HG02763 (cell line): Measurements from ENCODE around the gene RGS12.

Experiments
- ATAC-seq: cut with Tn5 transposase; IDR thresholded peaks from one replicate; pipeline ENCODE4 v1.9.1; 2021; ENCODE audit warnings: mild to moderate bottlenecking, moderate library complexity; ENCODE audit not compliant: unreplicated experiment

Gene RGS12

GRCh38 chr4:3307486-3307885 lies 14.7 kb downstream of the RGS12 start:
- ATAC-seq = no peak

GRCh38 chr4:3307891-3308575 lies 15.2 kb downstream of the RGS12 start:
- ATAC-seq = no peak

DNA sequence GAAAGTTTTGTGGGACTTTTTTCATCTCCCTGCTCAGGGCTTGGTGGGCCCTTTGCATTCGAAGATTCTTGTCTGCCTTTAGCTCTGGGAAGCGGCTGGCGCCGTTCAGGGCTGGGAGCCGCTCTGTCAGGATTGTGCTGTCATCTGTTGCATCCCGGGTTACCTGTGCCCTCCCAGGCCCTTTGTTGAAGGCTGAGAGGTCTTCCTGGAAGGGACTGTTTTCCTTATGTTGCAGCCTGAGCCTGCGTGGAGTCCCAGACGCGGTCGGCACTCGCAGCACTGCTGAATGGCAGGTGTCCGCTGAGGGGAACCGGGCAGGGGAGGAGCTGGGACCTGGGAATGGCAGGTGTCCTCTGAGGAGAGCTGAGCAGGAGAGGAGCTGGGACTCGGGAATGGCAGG lies 15.9 kb downstream of the RGS12 start:
- ATAC-seq = no peak

- ATAC-seq = no peak
Observed at GRCh38 chr4:3310301-3311094, 17.7 kb downstream of the RGS12 start.

DNA sequence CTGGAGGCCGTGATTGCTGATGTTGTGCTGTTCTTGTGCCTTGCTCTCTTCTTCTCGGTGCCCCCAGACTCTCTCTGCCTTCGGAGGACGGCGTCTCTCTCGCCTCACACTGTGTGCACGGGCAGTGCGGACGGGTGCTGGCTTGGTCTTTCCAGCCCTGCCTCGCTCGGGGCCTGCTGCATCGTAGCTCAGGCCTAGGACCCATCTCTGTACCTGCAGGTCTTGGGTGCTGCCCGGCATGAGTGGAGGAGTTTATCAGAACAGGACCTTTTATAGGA lies 18.2 kb downstream of the RGS12 start:
- ATAC-seq = no peak

- no peak for ATAC-seq
Observed at GRCh38 chr4:3311489-3312171, 18.8 kb downstream of the RGS12 start.

- no peak for ATAC-seq
Observed at GRCh38 chr4:3312362-3312761, 19.5 kb downstream of the RGS12 start.

- ATAC-seq = no peak
Observed at GRCh38 chr4:3313139-3313538, 20.3 kb downstream of the RGS12 start.

GRCh38 chr4:3313556-3314228 lies 20.9 kb downstream of the RGS12 start:
- ATAC-seq = no peak

GRCh38 chr4:3314706-3315260 lies 22.0 kb downstream of the RGS12 start:
- no peak for ATAC-seq

- no peak for ATAC-seq
Observed at GRCh38 chr4:3315566-3315965, 22.7 kb downstream of the RGS12 start.

DNA sequence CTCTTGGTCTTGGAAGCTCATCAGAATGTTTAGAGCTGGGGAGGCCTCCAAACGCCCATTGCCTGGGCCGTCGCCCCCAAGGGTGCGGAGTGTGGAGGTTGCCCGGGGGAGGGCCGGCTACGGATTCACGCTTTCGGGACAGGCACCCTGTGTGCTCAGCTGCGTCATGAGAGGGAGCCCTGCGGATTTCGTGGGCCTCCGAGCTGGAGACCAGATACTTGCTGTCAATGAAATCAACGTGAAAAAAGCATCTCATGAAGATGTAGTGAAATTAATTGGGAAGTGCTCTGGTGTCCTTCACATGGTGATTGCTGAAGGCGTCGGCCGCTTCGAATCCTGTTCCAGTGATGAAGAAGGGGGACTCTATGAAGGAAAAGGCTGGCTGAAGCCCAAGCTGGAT lies 23.3 kb downstream of the RGS12 start:
- ATAC-seq = no peak

- ATAC-seq = no peak
Observed at GRCh38 chr4:3317011-3317655, 24.3 kb downstream of the RGS12 start.

GRCh38 chr4:3317656-3318211 lies 24.9 kb downstream of the RGS12 start:
- no peak for ATAC-seq

DNA sequence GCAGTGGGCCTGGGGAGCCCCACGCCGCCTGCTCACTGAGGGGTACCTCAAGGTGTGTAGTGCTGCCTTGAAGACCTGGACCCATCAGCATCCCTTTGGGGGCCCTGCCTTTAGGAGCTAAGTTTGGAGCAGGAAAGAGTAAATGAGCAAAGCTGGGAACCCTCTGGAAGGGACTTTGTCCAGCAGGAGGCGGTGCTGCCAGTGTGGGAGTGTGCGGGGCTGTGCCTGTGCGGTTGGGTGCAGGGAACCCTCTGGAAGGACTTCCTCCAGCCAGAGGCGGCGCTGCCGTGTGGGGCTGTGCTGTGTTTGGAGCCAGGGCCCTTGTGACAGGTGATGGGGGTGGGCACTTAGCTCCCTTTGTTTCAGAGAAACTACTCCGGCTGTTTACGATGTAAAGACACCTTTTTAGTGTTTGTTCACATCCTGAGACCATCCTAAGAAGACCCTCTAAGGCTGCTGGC lies 25.8 kb downstream of the RGS12 start:
- ATAC-seq = no peak

DNA sequence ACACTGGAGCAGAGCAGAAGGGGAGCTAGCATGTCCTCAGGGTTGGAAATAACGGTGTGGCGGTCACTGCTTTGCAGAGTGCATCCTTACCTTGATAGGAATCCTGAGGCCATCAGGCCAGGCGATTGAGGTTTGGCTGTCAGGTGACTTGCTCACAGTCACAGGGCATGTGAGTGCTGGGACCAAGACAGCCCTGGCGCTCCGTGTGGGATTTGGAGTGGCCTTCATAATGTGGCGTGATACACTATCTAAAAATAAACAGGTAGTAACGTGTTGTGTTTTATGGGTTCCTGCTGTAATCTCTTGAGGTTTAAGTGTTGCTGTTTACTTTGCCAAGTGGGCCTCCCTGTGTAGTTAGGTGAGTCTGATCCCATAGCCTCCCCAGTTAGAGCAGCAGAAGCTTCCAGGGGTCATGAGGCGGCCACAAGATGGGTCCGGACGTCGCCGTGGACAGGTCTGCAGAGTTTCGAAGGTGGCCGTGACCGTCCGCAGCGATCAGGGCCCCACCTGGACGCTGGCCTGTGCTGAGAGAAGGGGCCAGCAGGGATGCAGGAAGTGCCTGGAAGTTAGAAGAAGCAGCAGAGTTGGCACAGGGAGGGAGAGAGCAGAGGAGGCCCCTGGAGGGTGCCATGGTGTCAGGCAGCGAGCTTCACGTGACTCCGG lies 27.7 kb downstream of the RGS12 start:
- no peak for ATAC-seq

DNA sequence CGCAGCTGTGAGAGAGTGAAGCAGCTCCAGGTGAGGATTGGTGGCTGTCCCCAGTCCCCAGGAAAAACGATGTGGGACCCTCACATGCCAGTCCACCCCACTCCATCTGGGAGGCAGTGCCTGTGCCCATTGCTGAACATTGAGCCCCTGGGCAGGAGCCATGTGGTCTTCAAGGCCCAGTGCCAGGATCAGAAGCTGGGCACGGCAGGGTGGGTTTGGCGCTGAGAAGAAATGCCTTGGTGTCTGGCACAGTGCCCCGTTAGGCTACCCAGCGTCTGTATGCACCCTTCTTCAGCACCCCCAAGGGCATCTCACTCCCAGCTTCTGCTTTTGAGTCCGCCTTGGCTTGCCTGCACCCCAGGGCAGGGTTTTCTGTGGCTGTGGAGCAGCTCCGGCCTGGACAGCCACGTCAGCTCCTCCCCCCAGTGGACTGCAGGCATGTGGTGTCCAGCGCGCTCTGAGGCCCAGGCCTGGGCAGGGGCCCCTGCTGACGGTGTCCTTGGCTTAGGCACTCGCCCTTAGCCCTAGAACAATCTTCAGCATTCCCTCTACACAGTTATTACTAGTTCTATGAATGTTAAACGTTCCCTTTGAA lies 28.6 kb downstream of the RGS12 start:
- no peak for ATAC-seq

GRCh38 chr4:3322059-3322550 lies 29.3 kb downstream of the RGS12 start:
- ATAC-seq = no peak

DNA sequence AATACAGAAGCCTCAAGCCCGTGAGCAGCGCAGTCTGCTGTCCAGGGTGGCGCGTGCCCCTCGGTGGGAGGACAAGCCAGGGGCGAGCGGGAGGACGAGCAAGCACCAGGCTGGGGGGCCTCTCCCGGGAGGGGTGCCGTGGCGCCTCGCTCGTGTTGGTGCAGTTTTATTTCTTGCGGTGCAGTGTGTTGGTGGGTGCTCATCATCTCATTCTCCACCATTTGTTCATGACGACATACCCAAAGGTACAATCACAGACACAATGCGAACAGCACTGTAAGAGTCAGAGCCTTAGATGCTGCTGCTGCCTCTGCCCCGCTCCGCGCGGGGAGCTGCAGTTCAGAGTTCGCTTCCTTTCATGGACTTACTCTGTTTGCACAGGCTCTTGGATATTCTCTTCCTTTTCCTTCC lies 30.3 kb downstream of the RGS12 start:
- ATAC-seq = no peak
